ENCODE data around the gene BCOR.

GRCh38 chrX:40011322-40012038 is 86.3 kb downstream of the BCOR start:
- TF ChIP-seq POLR2A (IDR thresholded peaks at IDR 0.05; ENCODE audit: low read length) (no peak), GATA1 (IDR thresholded peaks at IDR 0.05; ENCODE audit: low read depth, low read length) (no peak)

Measured in erythroblast (primary cell).